Measurements from ENCODE around the gene TMEM9. TPM values are rescaled to one million over a fixed set of nuclear protein-coding genes. Genes with fewer than 3 reads are reported as not detected.
A peak's percentile ranks its signal among the peaks of the same experiment; 100 is the strongest.

The TMEM9 gene
- total and polyA plus RNA-seq, 2 donors (not counting 3 experiments of a cell fraction or from before 2014, with no cell fraction given): 39.3 to 96.1 TPM

GRCh38 chr1:201184307-201185122 lies 30.2 kb upstream of the TMEM9 start:
- Histone ChIP-seq H3K9me1 (replicated peaks; ENCODE audit: control insufficient read depth, extremely low read depth, insufficient read depth, low read length) (no peaks in the 10 kb centered on the region), H3K4me1 (ENCODE audit: control insufficient read depth, extremely low read depth, insufficient read depth, low read length) (no peaks in the 10 kb centered on the region), H3K27me3 (ENCODE audit: control insufficient read depth in 2 of 2, insufficient read depth in 2 of 2, low read length in 2 of 2) (peaks cover 4 to 19% of the 10 kb centered on the region in 2 experiments), H3K4me2 (ENCODE audit: insufficient read depth, low read length) (no peak overlapping the region), H3K27ac (ENCODE audit: insufficient read depth, low read depth, low read length) (no peak overlapping the region), H3K9ac (replicated peaks; ENCODE audit: extremely low read depth, insufficient read depth, low read length) (no peak overlapping the region), H3K79me2 (ENCODE audit: control insufficient read depth, insufficient read depth, low read length) (no peaks in the 10 kb centered on the region), H3K9me3 (replicated peaks; ENCODE audit: control insufficient read depth, insufficient read depth, low read length) (no peaks in the 10 kb centered on the region), H4K20me1 (replicated peaks; ENCODE audit: control insufficient read depth, extremely low read depth, insufficient read depth, low read length) (no peaks in the 10 kb centered on the region), H3K4me3 (replicated peaks in 1 of 3; ENCODE audit: insufficient read depth in 1 of 3, low read depth in 1 of 3, low read length in 3 of 3) (no peak overlapping the region), H3K36me3 (ENCODE audit: control insufficient read depth in 2 of 2, extremely low read depth in 1 of 2, insufficient read depth in 2 of 2, low read length in 2 of 2) (no peaks in the 10 kb centered on the region), H2AFZ (ENCODE audit: low read depth, low read length) (no peak overlapping the region)
- FAIRE-seq (peak; percentile 74), DNase-seq (ENCODE audit: low read depth, low spot score) (peak; percentile 38)
- intact Hi-C loops (cut with micrococcal nuclease): loop anchor here (1.0 kb wide), 1 partner anchor 35 kb away; no protein-coding TSS in a partner anchor
- POLR2A ChIA-PET: no interaction called here
- CTCF ChIA-PET: interaction anchor here (0.9 to 1.9 kb wide), 7 partner anchors 10 to 251 kb away, joined by 3 to 11 read pairs (median 5); no protein-coding TSS in a partner anchor
- no peak for TF ChIP-seq MAX (IDR thresholded peaks at IDR 0.05; ENCODE audit: insufficient read depth, insufficient read length)
- TF ChIP-seq FOS (IDR thresholded peaks at IDR 0.05; ENCODE audit: borderline replicate concordance, insufficient read depth, low read length): no peak
- no peak for TF ChIP-seq MYC (IDR thresholded peaks at IDR 0.05; ENCODE audit: low read depth, low read length)
- TF ChIP-seq JUN (IDR thresholded peaks at IDR 0.05; ENCODE audit: borderline replicate concordance, insufficient read depth, insufficient read length, low read depth): no peak
- TF ChIP-seq, protein P1, sequence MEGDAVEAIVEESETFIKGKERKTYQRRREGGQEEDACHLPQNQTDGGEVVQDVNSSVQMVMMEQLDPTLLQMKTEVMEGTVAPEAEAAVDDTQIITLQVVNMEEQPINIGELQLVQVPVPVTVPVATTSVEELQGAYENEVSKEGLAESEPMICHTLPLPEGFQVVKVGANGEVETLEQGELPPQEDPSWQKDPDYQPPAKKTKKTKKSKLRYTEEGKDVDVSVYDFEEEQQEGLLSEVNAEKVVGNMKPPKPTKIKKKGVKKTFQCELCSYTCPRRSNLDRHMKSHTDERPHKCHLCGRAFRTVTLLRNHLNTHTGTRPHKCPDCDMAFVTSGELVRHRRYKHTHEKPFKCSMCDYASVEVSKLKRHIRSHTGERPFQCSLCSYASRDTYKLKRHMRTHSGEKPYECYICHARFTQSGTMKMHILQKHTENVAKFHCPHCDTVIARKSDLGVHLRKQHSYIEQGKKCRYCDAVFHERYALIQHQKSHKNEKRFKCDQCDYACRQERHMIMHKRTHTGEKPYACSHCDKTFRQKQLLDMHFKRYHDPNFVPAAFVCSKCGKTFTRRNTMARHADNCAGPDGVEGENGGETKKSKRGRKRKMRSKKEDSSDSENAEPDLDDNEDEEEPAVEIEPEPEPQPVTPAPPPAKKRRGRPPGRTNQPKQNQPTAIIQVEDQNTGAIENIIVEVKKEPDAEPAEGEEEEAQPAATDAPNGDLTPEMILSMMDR (IDR thresholded peaks at IDR 0.05; ENCODE audit: extremely low read depth in 1 of 2, insufficient read depth in 1 of 2, low read depth in 1 of 2, low read length in 2 of 2): peak in 1 of 2 donors; percentile 68
- dilution Hi-C loops (cut with MboI; ENCODE audit: extremely low pct_ligation_motif_present, low sequenced_read_pairs): no loop called here
- BruUV-seq (replicated peaks): no TSS peak
